Measurements from ENCODE around the gene DDX27.

The DDX27 gene

DNA sequence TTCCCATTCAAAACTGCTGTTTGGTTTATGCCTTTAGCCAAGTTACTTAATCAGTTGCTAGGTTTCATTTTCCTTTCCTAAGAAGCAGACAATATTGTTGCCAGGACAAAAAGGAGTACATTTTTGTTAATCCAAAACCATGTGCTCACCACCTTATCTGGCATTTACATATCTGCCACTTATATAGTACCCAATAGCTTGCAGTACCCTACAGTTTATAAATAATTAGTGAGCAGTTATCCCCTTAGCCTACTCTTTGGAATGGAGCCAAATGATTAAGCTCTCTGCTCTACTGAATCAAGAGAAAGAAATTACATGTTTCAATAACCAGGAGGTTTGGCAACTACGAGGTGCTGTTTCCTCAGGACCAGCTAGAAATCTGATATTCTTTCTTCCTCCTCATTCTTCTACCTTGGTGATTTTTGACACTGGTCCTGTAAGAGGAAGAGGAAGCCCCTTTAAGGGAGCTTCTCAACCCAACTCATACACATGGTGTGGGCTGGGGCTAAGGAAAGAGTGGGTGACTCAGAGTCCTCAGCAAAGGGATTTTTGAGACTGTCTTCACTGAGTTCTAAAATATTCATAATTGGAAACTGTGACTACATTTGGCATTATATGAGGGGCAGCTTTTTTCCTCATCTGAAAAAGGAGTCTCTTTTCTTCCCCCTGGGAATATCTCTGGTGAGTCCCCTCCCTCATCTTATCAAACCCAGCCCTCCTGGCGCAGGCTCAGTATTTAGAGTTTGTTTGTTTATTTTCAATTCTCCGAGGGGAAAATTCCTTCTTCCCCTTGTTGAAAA is 57.1 kb downstream of the DDX27 start:
- Histone ChIP-seq H3K9ac (ENCODE audit: low read depth in 1 of 2, low read length in 2 of 2) (peak overlapping the region; percentile 91 to 95), H3K36me3 (ENCODE audit: control insufficient read depth in 1 of 2, insufficient read depth in 2 of 2, low read length in 2 of 2) (peaks cover 31 to 43% of the 10 kb centered on the region in 2 donors), H3K9me3 (ENCODE audit: control insufficient read depth in 1 of 2, low read length in 2 of 2) (peaks cover 13 to 15% of the 10 kb centered on the region in 2 donors), H3K27me3 (ENCODE audit: control insufficient read depth in 1 of 2, insufficient read depth in 2 of 2, low read length in 2 of 2) (no peaks in the 10 kb centered on the region), H3K4me1 (ENCODE audit: control insufficient read depth in 1 of 2, insufficient read depth in 2 of 2, low read length in 2 of 2) (peaks cover 26 to 44% of the 10 kb centered on the region in 2 donors), H3K27ac (ENCODE audit: low read depth, low read length) (peak overlapping the region; percentile 79), H3K4me3 (ENCODE audit: low read depth in 1 of 2, low read length in 2 of 2) (peak overlapping the region; percentile 88 to 93)

DNA sequence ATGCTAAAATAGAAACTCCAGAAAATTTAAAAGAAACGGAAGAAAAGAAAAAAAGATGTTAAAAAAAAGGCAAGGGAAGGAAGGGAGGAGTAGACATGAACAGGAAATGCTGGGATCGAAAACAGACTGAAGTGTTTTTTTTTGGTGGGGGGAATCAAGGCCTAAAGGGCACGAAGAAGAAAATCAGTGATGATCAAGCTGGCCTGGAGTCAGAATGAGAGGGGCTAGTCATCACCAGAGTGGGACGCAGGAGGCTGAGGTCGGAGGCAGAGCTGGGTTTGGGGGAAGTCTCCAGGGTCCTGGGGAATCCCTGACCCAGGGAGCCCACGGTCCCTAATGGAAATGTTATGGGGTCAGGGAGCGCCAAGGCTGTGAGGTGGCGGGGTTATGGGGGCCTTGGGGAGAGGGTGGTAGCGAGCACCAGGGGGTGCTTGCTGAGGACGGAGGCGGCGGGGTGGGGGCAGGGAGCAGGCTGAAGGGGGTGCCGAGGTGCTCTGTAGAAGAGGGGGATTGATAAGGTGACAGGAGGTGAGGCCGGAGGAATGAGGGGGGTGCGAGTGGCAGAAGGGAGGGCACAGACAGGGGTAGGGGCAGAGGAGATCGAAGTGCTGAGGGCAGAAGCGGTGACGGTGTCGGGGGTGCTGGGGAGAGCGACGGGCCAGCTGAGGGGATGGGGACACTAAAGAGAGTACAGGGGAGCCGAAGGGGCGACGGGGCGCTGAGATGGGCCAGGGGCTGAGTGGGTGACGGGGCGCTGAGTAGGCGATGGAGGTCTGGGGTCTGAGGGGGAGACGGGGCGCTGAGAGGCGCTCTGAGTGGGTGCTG is 58.0 kb downstream of the DDX27 start:
- H3K4me3 ChIP-seq (ENCODE audit: low read depth in 1 of 2, low read length in 2 of 2) = peak overlapping the region; percentile 88 to 93
- H3K27ac ChIP-seq (ENCODE audit: low read depth, low read length) = peak overlapping the region; percentile 79
- peak overlapping the region; percentile 91 to 95 for H3K9ac ChIP-seq (ENCODE audit: low read depth in 1 of 2, low read length in 2 of 2)
- H3K36me3 ChIP-seq (ENCODE audit: control insufficient read depth in 1 of 2, insufficient read depth in 2 of 2, low read length in 2 of 2) = peaks cover 32 to 45% of the 10 kb centered on the region in 2 donors
- H3K27me3 ChIP-seq (ENCODE audit: control insufficient read depth in 1 of 2, insufficient read depth in 2 of 2, low read length in 2 of 2) = no peaks in the 10 kb centered on the region
- peaks cover 14 to 23% of the 10 kb centered on the region in 2 donors for H3K9me3 ChIP-seq (ENCODE audit: control insufficient read depth in 1 of 2, low read length in 2 of 2)
- peaks cover 32 to 51% of the 10 kb centered on the region in 2 donors for H3K4me1 ChIP-seq (ENCODE audit: control insufficient read depth in 1 of 2, insufficient read depth in 2 of 2, low read length in 2 of 2)

DNA sequence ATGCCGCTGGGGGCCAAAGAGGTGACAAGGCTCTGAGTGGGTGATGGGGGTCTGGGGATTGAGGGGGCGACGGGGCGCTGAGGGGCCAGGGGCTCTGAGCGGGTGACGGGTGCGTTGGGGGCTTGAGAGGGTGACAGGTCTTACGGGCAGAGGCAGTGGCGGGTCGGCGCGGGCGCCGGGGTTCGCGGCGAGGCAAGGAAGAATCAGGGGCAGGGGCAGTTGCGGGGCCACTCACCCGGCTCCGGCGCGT is 58.5 kb downstream of the DDX27 start:
- Histone ChIP-seq H3K9ac (ENCODE audit: low read depth in 1 of 2, low read length in 2 of 2) (peak overlapping the region; percentile 91 to 95), H3K9me3 (ENCODE audit: control insufficient read depth in 1 of 2, low read length in 2 of 2) (peaks cover 19 to 29% of the 10 kb centered on the region in 2 donors), H3K4me3 (ENCODE audit: low read depth in 1 of 2, low read length in 2 of 2) (peak overlapping the region; percentile 88 to 93), H3K27ac (ENCODE audit: low read depth, low read length) (peak overlapping the region; percentile 79), H3K36me3 (ENCODE audit: control insufficient read depth in 1 of 2, insufficient read depth in 2 of 2, low read length in 2 of 2) (peaks cover 34 to 46% of the 10 kb centered on the region in 2 donors), H3K27me3 (ENCODE audit: control insufficient read depth in 1 of 2, insufficient read depth in 2 of 2, low read length in 2 of 2) (no peaks in the 10 kb centered on the region), H3K4me1 (ENCODE audit: control insufficient read depth in 1 of 2, insufficient read depth in 2 of 2, low read length in 2 of 2) (peaks cover 37 to 48% of the 10 kb centered on the region in 2 donors)

DNA sequence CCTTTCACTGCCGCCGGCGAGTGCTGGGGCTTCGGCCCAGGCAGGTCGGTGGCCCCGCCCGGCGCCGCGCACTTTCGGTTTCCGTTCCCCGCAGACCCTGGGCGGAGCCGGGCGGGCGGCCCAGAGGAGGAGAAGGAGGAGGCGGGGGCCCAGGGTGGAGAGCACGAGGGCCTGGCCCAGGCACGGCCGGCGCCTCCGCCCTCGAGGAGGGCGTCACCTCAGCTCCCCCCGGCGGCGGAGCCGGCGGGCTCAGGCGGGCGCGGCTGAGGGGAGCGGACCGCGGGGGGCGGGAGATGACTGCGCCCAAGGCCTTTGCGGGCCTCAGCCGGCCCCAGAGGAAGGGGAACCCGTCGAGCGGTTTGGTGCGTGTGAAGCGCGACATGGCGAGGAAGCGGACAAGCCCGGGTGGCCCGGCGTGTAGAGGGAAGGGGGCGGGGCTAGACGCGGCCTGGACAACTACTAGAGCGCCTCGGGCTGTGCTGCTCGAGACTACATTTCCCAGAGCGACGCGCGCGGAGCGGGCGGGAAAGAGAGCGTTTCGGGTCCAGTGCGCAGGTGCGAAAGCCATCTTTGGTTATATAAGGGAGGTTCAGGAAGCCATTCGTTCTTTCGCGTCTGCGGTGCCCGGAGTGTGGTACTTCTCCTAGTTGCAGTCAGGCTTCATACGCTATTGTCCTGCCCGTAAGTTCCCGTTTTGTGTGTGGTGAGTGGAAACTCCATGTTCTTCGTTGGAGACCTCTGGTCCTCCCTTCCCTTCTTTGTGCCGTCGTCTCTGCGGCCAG is 59.0 kb downstream of the DDX27 start, which contains the start of gene ZNFX1:
Gene ZNFX1, minus strand, starts transcription at position 22 of the 782 bp plus-strand sequence. CDS start 2,218 bp downstream, outside the sequence.
- Histone ChIP-seq H3K9me3 (ENCODE audit: control insufficient read depth in 1 of 2, low read length in 2 of 2) (peaks cover 21 to 34% of the 10 kb centered on the region in 2 donors), H3K9ac (ENCODE audit: low read depth in 1 of 2, low read length in 2 of 2) (peak within 1 kb of the TSS; percentile 91 to 95), H3K36me3 (ENCODE audit: control insufficient read depth in 1 of 2, insufficient read depth in 2 of 2, low read length in 2 of 2) (peaks cover 39 to 49% of the 10 kb centered on the region in 2 donors), H3K27me3 (ENCODE audit: control insufficient read depth in 1 of 2, insufficient read depth in 2 of 2, low read length in 2 of 2) (no peaks in the 10 kb centered on the region), H3K4me1 (ENCODE audit: control insufficient read depth in 1 of 2, insufficient read depth in 2 of 2, low read length in 2 of 2) (peaks cover 42 to 43% of the 10 kb centered on the region in 2 donors), H3K4me3 (ENCODE audit: low read depth in 1 of 2, low read length in 2 of 2) (peak within 1 kb of the TSS; percentile 88 to 93), H3K27ac (ENCODE audit: low read depth, low read length) (peak within 1 kb of the TSS; percentile 79)

DNA sequence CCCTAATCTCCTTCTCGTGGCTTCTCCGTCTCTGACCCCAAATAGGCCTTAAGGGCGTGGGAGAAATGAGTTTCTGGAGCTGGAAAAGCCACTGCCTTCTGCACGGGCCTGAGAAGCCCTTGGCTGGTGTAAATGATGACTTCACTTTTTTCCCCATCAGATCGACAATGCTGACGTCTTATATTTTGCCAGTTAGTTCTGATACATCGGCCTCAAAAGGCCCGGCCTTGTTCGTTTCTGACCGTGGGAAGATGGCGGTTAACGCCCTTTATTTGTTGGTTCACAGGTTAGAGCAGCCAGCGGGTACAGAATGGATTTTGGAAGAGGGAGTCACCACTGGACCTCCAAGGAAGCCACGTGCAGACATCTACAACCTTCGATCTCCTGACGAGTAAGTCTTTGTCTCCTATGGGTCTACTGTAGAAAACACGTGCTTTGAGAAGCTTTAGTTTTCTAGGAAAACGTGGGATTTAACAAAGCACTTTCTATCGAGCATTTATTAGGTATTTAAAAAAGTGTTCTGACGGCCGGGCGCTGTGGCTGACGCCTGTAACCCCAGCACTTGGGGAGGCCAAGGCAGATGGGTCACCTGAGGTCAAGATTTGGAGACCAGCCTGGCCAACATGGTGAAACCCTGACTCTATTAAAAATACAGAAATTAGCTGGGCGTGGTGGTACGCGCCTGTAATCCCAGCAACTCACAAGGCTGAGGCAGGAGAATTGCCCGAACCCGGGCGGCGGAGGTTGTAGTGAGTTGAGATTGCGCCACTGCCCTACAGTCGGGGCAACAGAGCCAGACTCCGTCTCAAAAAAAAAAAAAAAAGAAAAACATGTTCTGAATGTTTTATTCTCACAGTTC is 59.8 kb downstream of the DDX27 start:
- Histone ChIP-seq H3K27me3 (ENCODE audit: control insufficient read depth in 1 of 2, insufficient read depth in 2 of 2, low read length in 2 of 2) (no peaks in the 10 kb centered on the region), H3K9me3 (ENCODE audit: control insufficient read depth in 1 of 2, low read length in 2 of 2) (peaks cover 21 to 39% of the 10 kb centered on the region in 2 donors), H3K9ac (ENCODE audit: low read depth in 1 of 2, low read length in 2 of 2) (peak overlapping the region; percentile 55 to 85), H3K4me3 (ENCODE audit: low read depth in 1 of 2, low read length in 2 of 2) (peak overlapping the region; percentile 81 to 88), H3K36me3 (ENCODE audit: control insufficient read depth in 1 of 2, insufficient read depth in 2 of 2, low read length in 2 of 2) (peaks cover 44 to 50% of the 10 kb centered on the region in 2 donors), H3K27ac (ENCODE audit: low read depth, low read length) (peak overlapping the region; percentile 79), H3K4me1 (ENCODE audit: control insufficient read depth in 1 of 2, insufficient read depth in 2 of 2, low read length in 2 of 2) (peaks cover 42 to 43% of the 10 kb centered on the region in 2 donors)

DNA sequence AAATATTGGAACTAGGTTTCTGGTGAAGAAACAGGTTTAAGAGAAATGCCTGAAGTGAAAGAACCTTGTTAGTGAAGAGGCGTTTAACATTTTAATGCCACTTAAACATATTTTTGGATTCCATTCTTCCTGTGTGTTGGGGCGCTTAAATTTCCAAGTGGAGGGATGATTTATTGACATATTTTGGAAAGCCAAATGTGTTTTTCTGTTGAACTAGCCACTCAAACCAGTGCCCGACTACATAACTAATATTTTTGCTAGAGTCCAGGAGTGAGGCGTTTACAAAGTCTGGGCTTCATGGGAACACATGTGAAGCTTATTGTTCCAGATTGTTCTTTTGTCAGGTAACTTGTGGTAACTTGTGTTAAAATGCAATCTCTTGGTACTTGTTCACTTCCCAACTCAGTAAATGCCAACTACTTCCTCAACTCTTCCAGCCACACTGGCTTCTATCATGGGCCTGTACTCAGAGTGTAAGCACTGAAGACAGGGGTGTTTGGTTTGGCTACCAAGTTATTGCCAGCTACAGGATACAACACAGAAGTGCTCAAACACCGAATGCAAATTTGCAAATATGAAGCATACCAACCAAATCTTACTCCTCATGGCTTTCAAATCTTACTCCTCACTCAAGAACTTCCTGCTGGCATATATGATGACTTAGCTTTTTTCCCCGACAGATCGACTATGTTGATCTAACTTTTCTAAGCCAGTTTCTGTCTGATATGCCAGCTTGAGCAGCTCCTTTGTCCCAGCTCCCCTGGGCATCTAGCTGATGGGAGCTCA is 60.7 kb downstream of the DDX27 start:
- H3K36me3 ChIP-seq (ENCODE audit: control insufficient read depth in 1 of 2, insufficient read depth in 2 of 2, low read length in 2 of 2) = peaks cover 52 to 57% of the 10 kb centered on the region in 2 donors

DNA sequence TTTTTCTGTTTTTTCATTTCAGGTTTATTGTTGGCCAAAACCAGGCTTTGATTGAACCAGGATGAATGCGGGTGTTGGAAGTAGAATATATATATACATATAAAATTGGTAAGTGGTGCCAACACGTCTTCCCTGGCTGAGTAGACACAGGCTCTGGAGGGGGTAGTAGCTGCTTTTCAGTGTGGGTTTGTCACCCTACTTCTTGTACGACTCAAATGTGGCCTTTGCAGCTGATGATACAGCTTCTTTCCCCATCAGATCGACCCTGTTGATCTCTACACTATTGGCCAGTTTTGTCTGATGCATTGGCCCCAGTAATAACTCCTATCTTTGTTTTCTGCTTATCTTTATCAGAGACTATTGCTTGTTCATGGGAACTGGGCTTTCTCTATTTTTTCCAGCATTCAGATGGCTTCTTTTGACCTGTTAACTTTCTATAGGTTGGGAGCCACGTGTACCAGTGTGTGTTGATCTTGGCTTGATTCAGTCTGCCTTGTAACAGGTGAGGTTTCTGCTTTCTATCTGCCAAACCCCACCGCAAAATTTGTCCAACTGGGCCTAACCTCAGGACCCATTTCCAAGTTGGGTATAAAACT is 61.3 kb downstream of the DDX27 start:
- Histone ChIP-seq H3K27ac (ENCODE audit: low read depth, low read length) (no peak overlapping the region), H3K9ac (ENCODE audit: low read depth in 1 of 2, low read length in 2 of 2) (no peak overlapping the region), H3K27me3 (ENCODE audit: control insufficient read depth in 1 of 2, insufficient read depth in 2 of 2, low read length in 2 of 2) (no peaks in the 10 kb centered on the region), H3K4me3 (ENCODE audit: low read depth in 1 of 2, low read length in 2 of 2) (peak overlapping the region; percentile 81 to 88), H3K9me3 (ENCODE audit: control insufficient read depth in 1 of 2, low read length in 2 of 2) (peaks cover 24 to 48% of the 10 kb centered on the region in 2 donors), H3K4me1 (ENCODE audit: control insufficient read depth in 1 of 2, insufficient read depth in 2 of 2, low read length in 2 of 2) (peaks cover 38 to 42% of the 10 kb centered on the region in 2 donors), H3K36me3 (ENCODE audit: control insufficient read depth in 1 of 2, insufficient read depth in 2 of 2, low read length in 2 of 2) (peaks cover 59 to 60% of the 10 kb centered on the region in 2 donors)

More for the DNA sequence above, 60.7 kb downstream of the DDX27 start:
- Histone ChIP-seq H3K9me3 (ENCODE audit: control insufficient read depth in 1 of 2, low read length in 2 of 2) (peaks cover 21 to 41% of the 10 kb centered on the region in 2 donors), H3K27ac (ENCODE audit: low read depth, low read length) (no peak overlapping the region), H3K9ac (ENCODE audit: low read depth in 1 of 2, low read length in 2 of 2) (peak overlapping the region in 1 of 2 donors; percentile 85), H3K4me1 (ENCODE audit: control insufficient read depth in 1 of 2, insufficient read depth in 2 of 2, low read length in 2 of 2) (peaks cover 42 to 43% of the 10 kb centered on the region in 2 donors), H3K27me3 (ENCODE audit: control insufficient read depth in 1 of 2, insufficient read depth in 2 of 2, low read length in 2 of 2) (no peaks in the 10 kb centered on the region), H3K4me3 (ENCODE audit: low read depth in 1 of 2, low read length in 2 of 2) (peak overlapping the region; percentile 81 to 88)

DNA sequence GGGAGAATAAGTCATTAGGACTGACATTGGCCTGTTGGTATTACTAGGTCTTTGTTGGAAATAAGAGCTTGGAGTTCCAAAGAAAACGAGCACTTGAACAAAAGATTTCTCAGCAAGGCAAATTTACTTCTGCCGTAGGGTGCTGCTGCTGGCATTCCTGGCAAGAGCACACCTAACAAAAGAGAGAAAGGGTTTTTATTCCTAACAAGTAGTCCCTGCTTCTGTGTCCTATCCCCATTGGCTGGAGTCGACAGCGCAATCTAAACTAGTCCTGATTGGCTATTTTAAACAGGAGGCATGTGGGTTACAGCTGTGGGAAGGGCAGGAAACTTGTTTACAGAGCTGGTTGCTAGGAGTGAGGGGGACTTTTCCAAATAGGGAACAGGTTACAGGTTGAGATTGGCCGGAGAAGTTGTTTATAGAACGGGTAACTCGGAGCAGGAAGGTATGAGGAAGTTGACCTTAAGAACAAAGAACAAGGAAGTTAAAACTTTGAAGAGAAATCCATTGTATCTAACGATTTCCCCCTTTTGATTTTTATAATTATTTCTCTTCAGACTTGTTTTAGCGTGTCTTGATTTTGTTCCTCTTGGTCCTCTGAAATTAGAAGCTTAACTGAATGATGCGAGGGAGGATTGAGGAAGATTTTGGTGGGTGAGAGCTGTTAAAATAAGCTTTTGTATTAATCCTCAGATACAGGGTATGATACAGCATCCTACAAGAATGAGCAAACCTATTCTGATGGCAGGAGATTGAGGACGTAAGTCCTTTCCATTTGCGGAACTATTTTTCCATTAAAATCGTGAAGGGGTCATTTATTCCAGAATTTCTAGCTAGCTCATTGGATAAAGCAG is 62.1 kb downstream of the DDX27 start:
- Histone ChIP-seq H3K27ac (ENCODE audit: low read depth, low read length) (no peak overlapping the region), H3K27me3 (ENCODE audit: control insufficient read depth in 1 of 2, insufficient read depth in 2 of 2, low read length in 2 of 2) (no peaks in the 10 kb centered on the region), H3K4me1 (ENCODE audit: control insufficient read depth in 1 of 2, insufficient read depth in 2 of 2, low read length in 2 of 2) (peaks cover 31 to 40% of the 10 kb centered on the region in 2 donors), H3K4me3 (ENCODE audit: low read depth in 1 of 2, low read length in 2 of 2) (peak overlapping the region; percentile 81 to 88), H3K9me3 (ENCODE audit: control insufficient read depth in 1 of 2, low read length in 2 of 2) (peaks cover 31 to 55% of the 10 kb centered on the region in 2 donors), H3K36me3 (ENCODE audit: control insufficient read depth in 1 of 2, insufficient read depth in 2 of 2, low read length in 2 of 2) (peaks cover 66 to 67% of the 10 kb centered on the region in 2 donors), H3K9ac (ENCODE audit: low read depth in 1 of 2, low read length in 2 of 2) (no peak overlapping the region)

All from duodenal mucosa (tissue), 2 donors.